Measurements from ENCODE around the gene PROZ.
A peak's percentile ranks its signal among the peaks of the same experiment; 100 is the strongest.

Gene PROZ

DNA sequence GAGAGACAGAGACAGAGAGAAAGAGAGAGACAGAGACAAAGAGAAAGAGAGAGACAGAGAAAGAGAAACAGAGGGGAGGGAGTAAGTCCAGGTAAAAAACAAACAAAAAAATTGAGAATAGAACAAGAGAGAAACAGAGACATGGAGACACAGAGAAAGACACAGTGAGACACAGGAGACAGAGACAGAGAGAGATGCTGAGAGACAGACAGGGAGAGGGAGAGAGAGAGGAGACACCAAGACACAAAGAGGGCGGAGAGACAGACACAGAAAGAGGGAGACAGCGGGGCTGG, 5.8 kb upstream of the PROZ start:
- TF ChIP-seq, protein P1, sequence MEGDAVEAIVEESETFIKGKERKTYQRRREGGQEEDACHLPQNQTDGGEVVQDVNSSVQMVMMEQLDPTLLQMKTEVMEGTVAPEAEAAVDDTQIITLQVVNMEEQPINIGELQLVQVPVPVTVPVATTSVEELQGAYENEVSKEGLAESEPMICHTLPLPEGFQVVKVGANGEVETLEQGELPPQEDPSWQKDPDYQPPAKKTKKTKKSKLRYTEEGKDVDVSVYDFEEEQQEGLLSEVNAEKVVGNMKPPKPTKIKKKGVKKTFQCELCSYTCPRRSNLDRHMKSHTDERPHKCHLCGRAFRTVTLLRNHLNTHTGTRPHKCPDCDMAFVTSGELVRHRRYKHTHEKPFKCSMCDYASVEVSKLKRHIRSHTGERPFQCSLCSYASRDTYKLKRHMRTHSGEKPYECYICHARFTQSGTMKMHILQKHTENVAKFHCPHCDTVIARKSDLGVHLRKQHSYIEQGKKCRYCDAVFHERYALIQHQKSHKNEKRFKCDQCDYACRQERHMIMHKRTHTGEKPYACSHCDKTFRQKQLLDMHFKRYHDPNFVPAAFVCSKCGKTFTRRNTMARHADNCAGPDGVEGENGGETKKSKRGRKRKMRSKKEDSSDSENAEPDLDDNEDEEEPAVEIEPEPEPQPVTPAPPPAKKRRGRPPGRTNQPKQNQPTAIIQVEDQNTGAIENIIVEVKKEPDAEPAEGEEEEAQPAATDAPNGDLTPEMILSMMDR (conservative IDR thresholded peaks at IDR 0.05) = no peak

DNA sequence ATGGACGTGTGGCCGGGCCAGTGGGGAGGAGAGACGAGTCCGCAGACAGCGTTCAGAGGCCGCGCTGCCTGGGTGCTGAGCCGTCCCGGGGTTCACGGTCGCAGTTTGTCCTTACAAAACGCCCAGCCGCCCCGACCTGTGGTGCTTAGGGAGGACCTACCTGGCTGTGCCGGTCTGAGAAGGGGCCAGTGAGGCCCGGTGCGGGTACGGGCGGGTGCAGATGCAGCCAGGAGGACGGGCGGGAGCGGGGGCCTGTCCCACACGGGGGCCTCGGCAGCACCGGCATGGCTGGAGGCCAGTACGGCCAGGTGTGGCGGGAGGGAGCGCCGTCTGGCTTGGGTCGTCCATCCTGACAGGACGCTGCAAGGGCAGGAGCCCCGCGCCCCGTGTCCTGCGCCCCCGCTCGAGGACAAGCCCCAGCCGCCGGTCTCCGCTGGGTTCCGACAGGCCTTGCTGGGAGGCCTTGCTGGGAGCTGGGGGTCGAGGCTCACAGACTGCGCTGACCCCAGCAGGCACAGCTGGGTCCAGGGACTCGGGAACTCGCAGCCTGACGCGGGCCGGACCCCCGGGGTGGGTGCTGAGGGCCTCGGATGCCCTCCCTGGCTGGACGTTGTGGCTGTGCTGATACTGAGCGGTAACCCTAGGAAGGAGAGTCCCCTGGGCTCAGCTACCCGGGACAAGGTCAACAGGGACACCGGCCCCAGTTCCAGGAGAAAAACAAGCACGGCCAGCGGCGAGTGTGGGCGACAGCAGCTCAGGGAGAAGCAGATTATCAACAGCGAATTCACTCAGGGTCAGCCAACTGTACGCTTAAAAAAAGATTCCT, 5.3 kb upstream of the PROZ start:
- TF ChIP-seq, protein P1 (conservative IDR thresholded peaks at IDR 0.05) = no peak
- peak overlapping the region; percentile 69 for H3K27ac ChIP-seq

More for the DNA sequence above, 5.8 kb upstream of the PROZ start:
- H3K27ac ChIP-seq = peak overlapping the region; percentile 69

DNA sequence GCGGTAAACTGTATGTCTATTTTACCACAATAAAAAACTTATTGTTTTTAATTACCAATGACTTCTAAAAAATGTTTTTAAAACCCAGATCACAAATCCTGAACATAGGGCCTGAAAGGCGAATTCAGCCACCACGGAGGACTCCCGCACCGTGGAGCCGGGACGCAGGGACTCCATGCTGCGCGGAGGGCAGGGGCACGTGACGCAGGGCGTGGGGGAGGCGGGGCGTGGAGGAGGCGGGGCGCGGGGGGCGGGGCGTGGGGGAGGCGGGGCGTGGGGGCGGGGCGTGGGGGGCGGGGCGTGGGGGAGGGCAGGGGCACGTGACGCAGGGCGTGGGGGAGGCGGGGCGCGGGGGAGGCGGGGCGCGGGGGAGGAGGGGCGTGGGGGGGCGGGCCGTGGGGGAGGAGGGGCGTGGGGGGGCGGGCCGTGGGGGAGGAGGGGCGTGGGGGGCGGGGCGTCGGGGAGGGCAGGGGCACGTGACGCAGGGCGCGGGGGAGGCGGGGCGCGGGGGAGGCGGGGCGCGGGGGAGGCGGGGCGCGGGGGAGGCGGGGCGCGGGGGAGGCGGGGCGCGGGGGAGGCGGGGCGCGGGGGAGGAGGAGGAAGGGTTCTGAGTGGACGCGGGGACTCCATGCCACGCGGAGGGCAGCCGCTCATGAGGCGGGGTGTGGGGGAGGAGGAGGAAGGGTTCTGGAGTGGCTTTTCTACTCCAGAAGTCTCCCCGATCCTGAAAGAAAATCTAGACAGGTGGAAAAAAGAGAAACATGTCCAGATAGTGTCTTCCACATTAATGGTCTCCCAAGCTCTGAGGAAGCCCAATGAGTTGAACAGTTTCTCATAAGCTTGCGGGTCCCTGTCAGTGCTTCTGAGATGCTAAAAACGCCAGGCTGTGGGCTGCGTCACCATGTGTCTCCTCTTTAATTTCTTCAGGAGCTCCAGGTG, 4.4 kb upstream of the PROZ start:
- peak overlapping the region; percentile 69 for H3K27ac ChIP-seq
- TF ChIP-seq, protein P1 (conservative IDR thresholded peaks at IDR 0.05) = no peak

DNA sequence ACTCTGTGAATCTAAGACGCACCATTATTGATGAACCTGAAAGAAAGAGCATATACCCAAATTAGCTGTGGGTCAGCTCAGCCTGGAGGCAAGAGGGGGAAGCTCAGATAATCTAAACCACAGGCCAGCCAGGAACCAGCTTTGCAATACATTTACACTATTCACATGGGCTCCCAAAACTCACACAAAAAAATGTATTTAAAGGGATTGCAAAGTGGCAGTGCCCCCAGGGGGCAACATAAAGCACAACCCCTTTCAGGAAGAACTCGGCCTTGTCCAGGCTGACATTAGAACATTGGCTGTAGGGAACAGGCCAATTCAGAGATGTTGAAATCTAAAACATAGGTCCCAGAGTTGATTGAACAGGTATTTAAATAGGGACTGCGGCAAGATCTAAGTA, 3.2 kb upstream of the PROZ start:
- TF ChIP-seq, protein P1 (conservative IDR thresholded peaks at IDR 0.05) = no peak
- no peak overlapping the region for H3K27ac ChIP-seq

DNA sequence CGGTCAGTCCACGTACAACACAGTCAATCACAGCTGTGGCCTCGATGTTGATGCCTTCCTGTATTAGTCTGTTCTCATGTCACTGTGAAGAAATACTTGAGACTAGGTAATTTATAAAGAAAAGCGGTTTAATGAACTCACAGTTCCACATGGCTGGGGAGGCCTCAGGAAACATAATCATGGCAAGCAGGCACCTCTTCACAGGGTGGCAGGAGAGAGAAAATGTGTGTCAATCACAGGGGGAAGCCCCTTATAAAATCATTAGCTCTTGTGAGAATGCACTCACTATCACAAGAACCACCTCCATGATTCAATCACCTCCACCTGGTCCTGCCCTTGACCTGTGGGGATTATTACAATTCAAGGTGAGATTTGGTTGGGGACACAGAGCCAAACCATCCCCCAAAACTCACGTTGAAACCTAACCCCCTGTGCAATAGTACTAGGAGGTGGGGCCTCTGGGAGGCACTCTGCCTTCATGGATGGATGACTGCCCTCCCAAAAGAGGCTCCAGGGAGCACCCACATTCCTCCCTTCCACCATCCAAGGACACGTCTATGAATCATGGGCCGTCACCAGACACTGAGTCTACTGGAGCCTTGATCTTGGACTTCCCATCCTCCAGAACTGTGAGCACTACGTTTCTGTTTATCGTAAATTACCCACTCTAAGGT, 2.3 kb upstream of the PROZ start:
- TF ChIP-seq, protein P1 (conservative IDR thresholded peaks at IDR 0.05) = no peak
- no peak overlapping the region for H3K27ac ChIP-seq

DNA sequence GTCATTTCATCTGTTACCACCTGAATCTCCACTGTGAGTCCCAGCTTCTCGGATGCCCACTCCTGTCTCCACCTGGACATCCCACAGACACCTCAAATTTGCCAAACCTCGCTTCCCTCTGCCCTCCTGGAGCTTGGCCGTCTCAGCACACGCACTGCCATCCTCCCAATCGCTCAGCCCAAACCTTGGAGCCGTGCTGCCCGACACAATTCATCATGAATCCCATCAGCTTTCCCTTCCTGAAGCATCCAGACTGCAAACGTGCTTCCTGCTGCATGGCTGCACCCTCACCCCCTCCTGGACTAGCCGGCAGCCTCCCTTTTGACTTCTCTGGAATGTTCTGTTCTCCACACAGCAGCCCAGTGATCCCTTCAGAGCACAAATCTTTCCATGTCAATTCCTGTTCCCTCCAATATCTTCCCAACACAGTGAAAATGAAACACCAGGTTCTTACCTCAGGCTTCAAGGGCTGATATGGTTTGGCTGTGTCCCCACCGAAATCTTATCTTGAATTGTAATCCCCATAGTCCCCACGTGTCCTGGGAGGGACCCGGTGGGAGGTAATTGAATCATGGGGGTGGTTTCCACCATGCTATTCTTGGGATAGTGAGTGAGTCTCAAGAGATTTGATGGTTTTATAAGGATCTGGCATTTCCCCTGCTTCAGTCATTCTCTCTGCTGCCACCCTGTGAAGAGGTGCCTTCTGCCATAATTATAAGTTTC, 1.1 kb upstream of the PROZ start:
- H3K27ac ChIP-seq = no peak overlapping the region
- TF ChIP-seq, protein P1 (conservative IDR thresholded peaks at IDR 0.05) = no peak

Measured in VCaP (cell line).